Activated CD4-positive, alpha-beta T cell treated with anti-CD3 and anti-CD28 coated beads for 48 hours (primary cell): Measurements from ENCODE around the gene SYNPO2.
"Not testable (repeated sequence)": the region's sequence is repeated elsewhere in the genome, so short reads cannot be mapped to it uniquely, and the experiment has no call there.

Experiments
- DNase-seq: peaks from one replicate; pipeline ENCODE4 v3.0.0-alpha.2; 2020

The SYNPO2 gene

GRCh38 chr4:119038116-119038841, 149.6 kb downstream of the SYNPO2 start:
- no peak for DNase-seq

- DNase-seq = no peak
Observed at GRCh38 chr4:119039160-119039559, 150.5 kb downstream of the SYNPO2 start.

GRCh38 chr4:119039779-119040178, 151.1 kb downstream of the SYNPO2 start:
- no peak for DNase-seq

- no peak for DNase-seq
Observed at GRCh38 chr4:119040261-119040660, 151.6 kb downstream of the SYNPO2 start.

GRCh38 chr4:119040694-119041185, 152.1 kb downstream of the SYNPO2 start:
- no peak for DNase-seq

- no peak for DNase-seq
Observed at GRCh38 chr4:119041396-119041795, 152.7 kb downstream of the SYNPO2 start.

- DNase-seq = peak; percentile 56
Observed at GRCh38 chr4:119041951-119042560, 153.4 kb downstream of the SYNPO2 start.

- DNase-seq = no peak
Observed at GRCh38 chr4:119046263-119046662, 157.6 kb downstream of the SYNPO2 start.

GRCh38 chr4:119047059-119047458, 158.4 kb downstream of the SYNPO2 start:
- not testable (repeated sequence) for DNase-seq

- no peak for DNase-seq
Observed at GRCh38 chr4:119048446-119048845, 159.8 kb downstream of the SYNPO2 start.

- DNase-seq = no peak
Observed at GRCh38 chr4:119049342-119049741, 160.7 kb downstream of the SYNPO2 start.

- DNase-seq = no peak
Observed at GRCh38 chr4:119050527-119051090, 162.0 kb downstream of the SYNPO2 start.

GRCh38 chr4:119053245-119053644, 164.6 kb downstream of the SYNPO2 start:
- no peak for DNase-seq

- no peak for DNase-seq
Observed at GRCh38 chr4:119053997-119054396, 165.3 kb downstream of the SYNPO2 start.

- no peak for DNase-seq
Observed at GRCh38 chr4:119057417-119057816, 168.8 kb downstream of the SYNPO2 start.

- DNase-seq = no peak
Observed at GRCh38 chr4:119059221-119059620, 170.6 kb downstream of the SYNPO2 start.

- DNase-seq = not testable (repeated sequence)
Observed at GRCh38 chr4:119067125-119067524, 178.5 kb downstream of the SYNPO2 start.

GRCh38 chr4:119067670-119068360, 179.2 kb downstream of the SYNPO2 start:
- not testable (repeated sequence) for DNase-seq

- DNase-seq = no peak
Observed at GRCh38 chr4:119068529-119068962, 179.9 kb downstream of the SYNPO2 start.

GRCh38 chr4:119070301-119070700, 181.6 kb downstream of the SYNPO2 start:
- no peak for DNase-seq

- no peak for DNase-seq
Observed at GRCh38 chr4:119080721-119081541, 192.3 kb downstream of the SYNPO2 start.

GRCh38 chr4:119081542-119081859, 192.8 kb downstream of the SYNPO2 start:
- no peak for DNase-seq

GRCh38 chr4:119081943-119082342, 193.3 kb downstream of the SYNPO2 start:
- no peak for DNase-seq
